ENCODE measurements around the gene MAP3K20. TPM values are rescaled to one million over a fixed set of nuclear protein-coding genes. Genes with fewer than 3 reads are reported as not detected.

MAP3K20 gene
- total and polyA plus RNA-seq, 10 of the 15 experiments (the other 5 are each of a cell fraction or from before 2014, with no cell fraction given), result 0.04 to 5.6 (median 2.3) TPM

- TF ChIP-seq ZBTB4 (CRISPR knock-in tag; IDR thresholded peaks at IDR 0.05) (no peak), MAX (IDR thresholded peaks at IDR 0.05; ENCODE audit: low read depth, low read length) (no peak), NFXL1 (IDR thresholded peaks at IDR 0.05; ENCODE audit: borderline replicate concordance) (no peak), CEBPZ (IDR thresholded peaks at IDR 0.05; ENCODE audit: low read depth, low read length) (no peak)
These were observed 3.5 kb downstream of the MAP3K20 start (continued) for GRCh38 chr2:173079141-173079540.
